SK-N-SH treated with all-trans-retinoic acid at 6 μM for 48 hours (cell line): ENCODE results near the gene IL7R.

ENCODE experiments used
- ATAC-seq: fragments of 200-7000 bp; cut with Tn5 transposase; 3 replicates; pipeline ENCODE4 v1.9.1; 2020; ENCODE audit warnings: mild to moderate bottlenecking, moderate library complexity
- ARNTL ChIP-seq: fragments of 450-650 bp; formaldehyde crosslinking; IDR thresholded peaks from 2 replicates; pipeline ENCODE4 v1.5.0; 2020; ENCODE audit warnings: low read depth, mild to moderate bottlenecking, moderate library complexity, borderline replicate concordance
- BACH2 ChIP-seq: fragments of 250-450 bp; sonication (Bioruptor Pico); IDR thresholded peaks from 2 replicates; pipeline ENCODE4 v1.9.0; 2021; ENCODE audit warnings: mild to moderate bottlenecking, borderline replicate concordance
- CSDC2 ChIP-seq: fragments of 250-450 bp; sonication (Bioruptor Pico); IDR thresholded peaks from 2 replicates; pipeline ENCODE4 v1.5.0; 2020; ENCODE audit warnings: mild to moderate bottlenecking, moderate library complexity
- ESRRG ChIP-seq: fragments of 250-450 bp; sonication (Bioruptor Pico); IDR thresholded peaks from 2 replicates; pipeline ENCODE4 v1.6.1; 2021; ENCODE audit warnings: mild to moderate bottlenecking
- GLIS3 ChIP-seq: fragments of 250-450 bp; sonication (Bioruptor Pico); IDR thresholded peaks from 2 replicates; pipeline ENCODE4 v1.5.0; 2020; ENCODE audit warnings: mild to moderate bottlenecking, moderate library complexity
- ISL1 ChIP-seq: fragments of 250-450 bp; sonication (Bioruptor Pico); IDR thresholded peaks from 2 replicates; pipeline ENCODE4 v2.1.2; 2022; ENCODE audit warnings: mild to moderate bottlenecking, moderate library complexity
- OSR1 ChIP-seq: fragments of 250-450 bp; sonication (Bioruptor Pico); IDR thresholded peaks from 2 replicates; pipeline ENCODE4 v1.8.0; 2022; ENCODE audit warnings: moderate library complexity, mild to moderate bottlenecking, inconsistent platforms
- PPARA ChIP-seq: fragments of 250-450 bp; sonication (Bioruptor Pico); IDR thresholded peaks from 2 replicates; pipeline ENCODE4 v1.5.0; 2020; ENCODE audit warnings: mild to moderate bottlenecking, borderline replicate concordance
- RARB ChIP-seq: fragments of 250-450 bp; sonication (Bioruptor Pico); IDR thresholded peaks from 2 replicates; pipeline ENCODE4 v1.8.0; 2021; ENCODE audit warnings: mild to moderate bottlenecking, moderate library complexity
- SNAI2 ChIP-seq: fragments of 250-450 bp; sonication (Bioruptor Pico); IDR thresholded peaks from 2 replicates; pipeline ENCODE4 v1.5.0; 2020; ENCODE audit warnings: mild to moderate bottlenecking, moderate library complexity
- TCF4 ChIP-seq: fragments of 250-450 bp; sonication (Bioruptor Pico); IDR thresholded peaks from 2 replicates; pipeline ENCODE4 v1.8.0; 2021; ENCODE audit warnings: mild to moderate bottlenecking, moderate library complexity, borderline replicate concordance
- TOX ChIP-seq: fragments of 250-450 bp; sonication (Bioruptor Pico); IDR thresholded peaks from 2 replicates; pipeline ENCODE4 v1.8.0; 2021; ENCODE audit warnings: mild to moderate bottlenecking, moderate library complexity, borderline replicate concordance
- ZC3H10 ChIP-seq: fragments of 250-450 bp; sonication (Bioruptor Pico); IDR thresholded peaks from 2 replicates; pipeline ENCODE4 v1.5.1; 2021; ENCODE audit warnings: mild to moderate bottlenecking, moderate library complexity
- ZFP3 ChIP-seq: fragments of 250-450 bp; sonication (Bioruptor Pico); IDR thresholded peaks from 2 replicates; pipeline ENCODE4 v1.5.0; 2020; ENCODE audit warnings: mild to moderate bottlenecking, moderate library complexity
- ZFP30 ChIP-seq: fragments of 450-650 bp; formaldehyde crosslinking; IDR thresholded peaks from 2 replicates; pipeline ENCODE4 v1.5.0; 2022; ENCODE audit warnings: mild to moderate bottlenecking, moderate library complexity
- ZNF565 ChIP-seq: fragments of 450-650 bp; formaldehyde crosslinking; conservative IDR thresholded peaks from 2 replicates; pipeline ENCODE4 v1.5.0; 2020; ENCODE audit warnings: low read depth, mild to moderate bottlenecking, moderate library complexity
- ZNF70 ChIP-seq: fragments of 450-650 bp; formaldehyde crosslinking; IDR thresholded peaks from 2 replicates; pipeline ENCODE4 v1.5.0; 2020; ENCODE audit warnings: mild to moderate bottlenecking, moderate library complexity
- ZNF8 ChIP-seq: fragments of 450-650 bp; formaldehyde crosslinking; IDR thresholded peaks from 2 replicates; pipeline ENCODE4 v1.5.0; 2020; ENCODE audit warnings: mild to moderate bottlenecking, moderate library complexity
- TF ChIP-seq, protein P1 (sequence below): fragments of 250-450 bp; sonication (Bioruptor Pico); IDR thresholded peaks from 2 replicates; pipeline ENCODE4 v1.8.0; 2020; ENCODE audit warnings: mild to moderate bottlenecking, moderate library complexity, borderline replicate concordance
- TF ChIP-seq, protein P2 (sequence below): fragments of 250-450 bp; sonication (Bioruptor Pico); IDR thresholded peaks from 2 replicates; pipeline ENCODE4 v1.5.1; 2021; ENCODE audit warnings: mild to moderate bottlenecking, moderate library complexity
- TF ChIP-seq, protein P3 (sequence below): fragments of 250-450 bp; sonication (Bioruptor Pico); IDR thresholded peaks from 2 replicates; pipeline ENCODE4 v1.5.1; 2020; ENCODE audit warnings: low read depth, mild to moderate bottlenecking, moderate library complexity
- TF ChIP-seq, protein P4 (sequence below): fragments of 250-450 bp; sonication (Bioruptor Pico); IDR thresholded peaks from 2 replicates; pipeline ENCODE4 v1.5.0; 2020; ENCODE audit warnings: mild to moderate bottlenecking, moderate library complexity
- TF ChIP-seq, protein P5 (sequence below): fragments of 250-450 bp; sonication (Bioruptor Pico); IDR thresholded peaks from 2 replicates; pipeline ENCODE4 v1.8.0; 2021; ENCODE audit warnings: low read depth, mild to moderate bottlenecking, moderate library complexity, borderline replicate concordance

The IL7R gene

DNA sequence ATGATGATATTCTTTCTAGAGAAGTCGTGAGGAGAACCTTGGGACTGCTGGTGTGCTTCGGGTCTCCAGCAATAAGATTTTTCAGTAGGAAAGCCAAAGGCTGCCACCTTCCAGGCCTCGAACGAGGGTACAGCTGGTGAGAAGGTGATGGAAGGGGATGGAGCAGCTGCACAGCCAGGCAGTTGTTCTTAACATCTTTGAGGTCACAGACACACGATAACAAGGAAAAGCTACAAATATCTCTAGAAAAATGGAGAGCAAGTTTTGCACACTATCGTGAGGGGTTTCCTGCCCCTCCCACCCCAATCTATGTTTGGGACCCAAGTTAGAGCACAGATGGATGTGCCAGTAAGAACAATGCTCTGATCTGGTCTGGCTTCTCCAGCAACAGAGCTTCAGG lies 6.8 kb upstream of the IL7R start (continued):
- TF ChIP-seq, protein P1, sequence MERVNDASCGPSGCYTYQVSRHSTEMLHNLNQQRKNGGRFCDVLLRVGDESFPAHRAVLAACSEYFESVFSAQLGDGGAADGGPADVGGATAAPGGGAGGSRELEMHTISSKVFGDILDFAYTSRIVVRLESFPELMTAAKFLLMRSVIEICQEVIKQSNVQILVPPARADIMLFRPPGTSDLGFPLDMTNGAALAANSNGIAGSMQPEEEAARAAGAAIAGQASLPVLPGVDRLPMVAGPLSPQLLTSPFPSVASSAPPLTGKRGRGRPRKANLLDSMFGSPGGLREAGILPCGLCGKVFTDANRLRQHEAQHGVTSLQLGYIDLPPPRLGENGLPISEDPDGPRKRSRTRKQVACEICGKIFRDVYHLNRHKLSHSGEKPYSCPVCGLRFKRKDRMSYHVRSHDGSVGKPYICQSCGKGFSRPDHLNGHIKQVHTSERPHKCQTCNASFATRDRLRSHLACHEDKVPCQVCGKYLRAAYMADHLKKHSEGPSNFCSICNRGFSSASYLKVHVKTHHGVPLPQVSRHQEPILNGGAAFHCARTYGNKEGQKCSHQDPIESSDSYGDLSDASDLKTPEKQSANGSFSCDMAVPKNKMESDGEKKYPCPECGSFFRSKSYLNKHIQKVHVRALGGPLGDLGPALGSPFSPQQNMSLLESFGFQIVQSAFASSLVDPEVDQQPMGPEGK (CRISPR knock-in tag) = no peak

DNA sequence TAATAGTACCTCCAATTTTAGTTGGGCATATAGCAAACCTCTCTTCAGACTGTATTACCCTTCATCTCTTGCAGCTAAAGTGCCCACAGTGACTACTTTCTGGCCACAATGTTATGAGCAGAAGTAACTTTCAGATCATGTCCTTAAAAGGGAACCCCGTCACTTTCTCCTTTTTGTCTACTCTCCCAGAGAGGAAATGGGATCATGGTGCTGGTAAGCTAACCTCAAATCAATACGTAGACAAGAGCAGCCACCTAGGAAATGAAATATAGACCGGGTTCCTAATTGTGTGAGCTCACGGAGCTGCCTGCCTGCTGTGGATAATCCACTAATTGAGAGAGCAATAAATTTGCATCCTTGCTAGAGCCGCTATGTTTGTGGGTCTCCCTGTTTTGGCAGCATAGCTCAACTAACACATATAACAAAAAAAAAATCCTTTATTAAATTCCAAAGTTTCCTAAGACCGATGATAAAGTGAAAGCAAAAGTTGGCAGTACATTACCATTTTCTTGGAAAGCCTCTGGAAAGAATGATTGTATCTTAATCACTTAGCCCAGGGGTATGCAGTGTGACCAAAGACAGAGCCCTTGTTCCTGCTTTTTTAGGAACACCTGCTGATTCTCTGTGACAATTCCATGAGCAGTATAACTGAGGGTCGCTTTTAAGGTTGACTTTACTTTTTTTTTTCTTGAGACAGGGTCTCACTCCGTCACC lies 5.6 kb upstream of the IL7R start:
- ATAC-seq = peak; percentile 36
- TF ChIP-seq ZFP30 (CRISPR knock-in tag) (no peak), ISL1 (CRISPR knock-in tag) (0 out of 2 replicates have a peak, but pooled peaks have one; percentile 16), ESRRG (CRISPR knock-in tag) (no peak), TCF4 (CRISPR knock-in tag) (no peak)

DNA sequence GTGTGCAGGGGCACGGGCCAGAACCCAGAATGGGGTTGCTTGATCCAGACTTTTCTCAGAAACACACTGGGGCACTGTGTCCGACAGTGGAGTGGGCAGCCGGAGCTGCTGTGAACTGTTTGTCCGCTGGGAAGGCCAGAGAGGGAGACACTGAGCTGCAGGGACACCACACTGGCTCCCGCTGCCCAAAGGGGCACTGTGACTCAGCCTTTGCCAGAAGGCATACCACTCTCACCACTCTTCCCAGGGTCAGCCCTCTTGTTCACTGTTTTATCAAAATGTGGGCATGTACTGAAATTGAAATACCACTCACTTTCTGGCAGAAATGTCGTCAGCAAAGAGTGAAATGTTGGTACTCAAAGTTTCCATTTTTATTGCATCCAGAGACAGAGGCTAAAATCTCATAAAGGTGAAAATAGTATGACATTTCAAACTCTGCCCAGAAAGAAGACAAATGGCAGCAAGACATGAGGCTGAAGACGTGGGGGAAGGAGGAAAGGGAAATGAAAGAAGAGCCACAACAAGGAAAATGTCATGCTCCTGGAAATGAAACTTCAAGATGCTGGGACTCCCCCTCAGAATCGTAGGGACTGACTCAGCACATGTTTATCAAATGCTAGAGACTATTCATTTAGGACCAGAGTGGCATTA lies 4.5 kb upstream of the IL7R start:
- TF ChIP-seq OSR1 (CRISPR knock-in tag) = no peak
- no peak for TF ChIP-seq GLIS3 (CRISPR knock-in tag)
- no peak for TF ChIP-seq ESRRG (CRISPR knock-in tag)
- no peak for TF ChIP-seq ISL1 (CRISPR knock-in tag)
- TF ChIP-seq ZNF565 (CRISPR knock-in tag) = no peak
- no peak for TF ChIP-seq TCF4 (CRISPR knock-in tag)
- TF ChIP-seq, protein P2, sequence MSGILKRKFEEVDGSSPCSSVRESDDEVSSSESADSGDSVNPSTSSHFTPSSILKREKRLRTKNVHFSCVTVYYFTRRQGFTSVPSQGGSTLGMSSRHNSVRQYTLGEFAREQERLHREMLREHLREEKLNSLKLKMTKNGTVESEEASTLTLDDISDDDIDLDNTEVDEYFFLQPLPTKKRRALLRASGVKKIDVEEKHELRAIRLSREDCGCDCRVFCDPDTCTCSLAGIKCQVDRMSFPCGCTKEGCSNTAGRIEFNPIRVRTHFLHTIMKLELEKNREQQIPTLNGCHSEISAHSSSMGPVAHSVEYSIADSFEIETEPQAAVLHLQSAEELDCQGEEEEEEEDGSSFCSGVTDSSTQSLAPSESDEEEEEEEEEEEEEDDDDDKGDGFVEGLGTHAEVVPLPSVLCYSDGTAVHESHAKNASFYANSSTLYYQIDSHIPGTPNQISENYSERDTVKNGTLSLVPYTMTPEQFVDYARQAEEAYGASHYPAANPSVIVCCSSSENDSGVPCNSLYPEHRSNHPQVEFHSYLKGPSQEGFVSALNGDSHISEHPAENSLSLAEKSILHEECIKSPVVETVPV (CRISPR knock-in tag) = no peak
- no peak for TF ChIP-seq TOX (CRISPR knock-in tag)
- TF ChIP-seq ZC3H10 (CRISPR knock-in tag) = no peak
- no peak for TF ChIP-seq ARNTL (CRISPR knock-in tag)
- TF ChIP-seq CSDC2 = no peak
- TF ChIP-seq, protein P3, sequence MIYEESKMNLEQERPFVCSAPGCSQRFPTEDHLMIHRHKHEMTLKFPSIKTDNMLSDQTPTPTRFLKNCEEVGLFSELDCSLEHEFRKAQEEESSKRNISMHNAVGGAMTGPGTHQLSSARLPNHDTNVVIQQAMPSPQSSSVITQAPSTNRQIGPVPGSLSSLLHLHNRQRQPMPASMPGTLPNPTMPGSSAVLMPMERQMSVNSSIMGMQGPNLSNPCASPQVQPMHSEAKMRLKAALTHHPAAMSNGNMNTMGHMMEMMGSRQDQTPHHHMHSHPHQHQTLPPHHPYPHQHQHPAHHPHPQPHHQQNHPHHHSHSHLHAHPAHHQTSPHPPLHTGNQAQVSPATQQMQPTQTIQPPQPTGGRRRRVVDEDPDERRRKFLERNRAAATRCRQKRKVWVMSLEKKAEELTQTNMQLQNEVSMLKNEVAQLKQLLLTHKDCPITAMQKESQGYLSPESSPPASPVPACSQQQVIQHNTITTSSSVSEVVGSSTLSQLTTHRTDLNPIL (CRISPR knock-in tag) = no peak
- ATAC-seq = peak; percentile 90

DNA sequence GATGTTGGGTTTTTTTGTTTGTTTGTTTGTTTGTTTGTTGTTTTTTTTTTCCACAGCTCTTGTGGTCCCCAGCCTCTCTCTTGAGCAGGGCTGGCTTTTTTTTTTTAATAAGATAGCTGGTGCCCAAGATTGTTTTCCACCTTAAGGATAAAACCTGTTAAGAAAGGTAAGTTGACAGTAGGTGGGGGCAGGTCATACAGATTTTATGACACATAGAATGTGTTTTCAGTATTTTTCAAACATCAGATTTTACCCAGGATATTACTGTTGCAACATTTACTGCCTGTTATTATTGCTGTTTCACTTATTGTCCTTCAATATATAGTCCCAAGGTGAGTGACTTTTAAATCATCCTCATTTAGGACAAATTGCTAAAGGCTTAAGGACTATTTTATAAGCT lies 3.9 kb upstream of the IL7R start:
- ATAC-seq = no peak
- TF ChIP-seq, protein P1 (CRISPR knock-in tag) = no peak
- TF ChIP-seq ISL1 (CRISPR knock-in tag) = no peak
- TF ChIP-seq TCF4 (CRISPR knock-in tag) = no peak
- no peak for TF ChIP-seq OSR1 (CRISPR knock-in tag)
- no peak for TF ChIP-seq ZNF70 (CRISPR knock-in tag)
- TF ChIP-seq TOX (CRISPR knock-in tag) = no peak
- no peak for TF ChIP-seq RARB (CRISPR knock-in tag)
- TF ChIP-seq ZNF565 (CRISPR knock-in tag) = no peak
- no peak for TF ChIP-seq ZNF8 (CRISPR knock-in tag)
- no peak for TF ChIP-seq ZFP30 (CRISPR knock-in tag)
- no peak for TF ChIP-seq ARNTL (CRISPR knock-in tag)
- TF ChIP-seq SNAI2 (CRISPR knock-in tag) = no peak
- no peak for TF ChIP-seq PPARA (CRISPR knock-in tag)
- TF ChIP-seq ZC3H10 (CRISPR knock-in tag) = no peak
- TF ChIP-seq, protein P4, sequence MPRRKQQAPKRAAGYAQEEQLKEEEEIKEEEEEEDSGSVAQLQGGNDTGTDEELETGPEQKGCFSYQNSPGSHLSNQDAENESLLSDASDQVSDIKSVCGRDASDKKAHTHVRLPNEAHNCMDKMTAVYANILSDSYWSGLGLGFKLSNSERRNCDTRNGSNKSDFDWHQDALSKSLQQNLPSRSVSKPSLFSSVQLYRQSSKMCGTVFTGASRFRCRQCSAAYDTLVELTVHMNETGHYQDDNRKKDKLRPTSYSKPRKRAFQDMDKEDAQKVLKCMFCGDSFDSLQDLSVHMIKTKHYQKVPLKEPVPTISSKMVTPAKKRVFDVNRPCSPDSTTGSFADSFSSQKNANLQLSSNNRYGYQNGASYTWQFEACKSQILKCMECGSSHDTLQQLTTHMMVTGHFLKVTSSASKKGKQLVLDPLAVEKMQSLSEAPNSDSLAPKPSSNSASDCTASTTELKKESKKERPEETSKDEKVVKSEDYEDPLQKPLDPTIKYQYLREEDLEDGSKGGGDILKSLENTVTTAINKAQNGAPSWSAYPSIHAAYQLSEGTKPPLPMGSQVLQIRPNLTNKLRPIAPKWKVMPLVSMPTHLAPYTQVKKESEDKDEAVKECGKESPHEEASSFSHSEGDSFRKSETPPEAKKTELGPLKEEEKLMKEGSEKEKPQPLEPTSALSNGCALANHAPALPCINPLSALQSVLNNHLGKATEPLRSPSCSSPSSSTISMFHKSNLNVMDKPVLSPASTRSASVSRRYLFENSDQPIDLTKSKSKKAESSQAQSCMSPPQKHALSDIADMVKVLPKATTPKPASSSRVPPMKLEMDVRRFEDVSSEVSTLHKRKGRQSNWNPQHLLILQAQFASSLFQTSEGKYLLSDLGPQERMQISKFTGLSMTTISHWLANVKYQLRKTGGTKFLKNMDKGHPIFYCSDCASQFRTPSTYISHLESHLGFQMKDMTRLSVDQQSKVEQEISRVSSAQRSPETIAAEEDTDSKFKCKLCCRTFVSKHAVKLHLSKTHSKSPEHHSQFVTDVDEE (CRISPR knock-in tag) = no peak
- TF ChIP-seq ZFP3 (CRISPR knock-in tag) = no peak
- no peak for TF ChIP-seq BACH2 (CRISPR knock-in tag)
- TF ChIP-seq, protein P5, sequence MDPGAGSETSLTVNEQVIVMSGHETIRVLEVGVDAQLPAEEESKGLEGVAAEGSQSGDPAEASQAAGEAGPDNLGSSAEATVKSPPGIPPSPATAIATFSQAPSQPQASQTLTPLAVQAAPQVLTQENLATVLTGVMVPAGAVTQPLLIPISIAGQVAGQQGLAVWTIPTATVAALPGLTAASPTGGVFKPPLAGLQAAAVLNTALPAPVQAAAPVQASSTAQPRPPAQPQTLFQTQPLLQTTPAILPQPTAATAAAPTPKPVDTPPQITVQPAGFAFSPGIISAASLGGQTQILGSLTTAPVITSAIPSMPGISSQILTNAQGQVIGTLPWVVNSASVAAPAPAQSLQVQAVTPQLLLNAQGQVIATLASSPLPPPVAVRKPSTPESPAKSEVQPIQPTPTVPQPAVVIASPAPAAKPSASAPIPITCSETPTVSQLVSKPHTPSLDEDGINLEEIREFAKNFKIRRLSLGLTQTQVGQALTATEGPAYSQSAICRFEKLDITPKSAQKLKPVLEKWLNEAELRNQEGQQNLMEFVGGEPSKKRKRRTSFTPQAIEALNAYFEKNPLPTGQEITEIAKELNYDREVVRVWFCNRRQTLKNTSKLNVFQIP (CRISPR knock-in tag) = no peak
- no peak for TF ChIP-seq GLIS3 (CRISPR knock-in tag)
